ENCODE measurements around the gene MRPL46.

- TF ChIP-seq CTCF (optimal IDR thresholded peaks at IDR 0.05 in 1 of 3, IDR thresholded peaks at IDR 0.05 in 1 of 3, conservative IDR thresholded peaks at IDR 0.05 in 1 of 3; ENCODE audit: extremely low read depth in 1 of 3, insufficient read depth in 2 of 3, low read length in 3 of 3): no peak
- no peak for TF ChIP-seq EZH2 (IDR thresholded peaks at IDR 0.05; ENCODE audit: low read length)
Measured at GRCh38 chr15:88419830-88420229, 47.4 kb downstream of the MRPL46 start.
